Thyroid gland (tissue), 4 donors: ENCODE data around the gene PRAMEF12.

Experiments
- POLR2A ChIP-seq, 2 donors: fragments of 450-650 bp; IDR thresholded peaks; one replicate each; pipeline ENCODE4 v1.6.1; 2017; ENCODE audit warnings: antibody characterized with exemption in 2 of 2, mild to moderate bottlenecking in 2 of 2, moderate library complexity in 1 of 2
- TF ChIP-seq, protein P1 (sequence below), 6 experiments: fragments of 200-600 bp in 3 of 6; fragments of 450-650 bp in 3 of 6; sonication (generic) in 3 of 6; IDR thresholded peaks; one replicate each; pipeline ENCODE4 v1.5.1; 2016 to 2019; ENCODE audit warnings: antibody characterized with exemption in 6 of 6, mild to moderate bottlenecking in 2 of 6, inconsistent platforms in 1 of 6, moderate library complexity in 1 of 6

- TF ChIP-seq, protein P1, sequence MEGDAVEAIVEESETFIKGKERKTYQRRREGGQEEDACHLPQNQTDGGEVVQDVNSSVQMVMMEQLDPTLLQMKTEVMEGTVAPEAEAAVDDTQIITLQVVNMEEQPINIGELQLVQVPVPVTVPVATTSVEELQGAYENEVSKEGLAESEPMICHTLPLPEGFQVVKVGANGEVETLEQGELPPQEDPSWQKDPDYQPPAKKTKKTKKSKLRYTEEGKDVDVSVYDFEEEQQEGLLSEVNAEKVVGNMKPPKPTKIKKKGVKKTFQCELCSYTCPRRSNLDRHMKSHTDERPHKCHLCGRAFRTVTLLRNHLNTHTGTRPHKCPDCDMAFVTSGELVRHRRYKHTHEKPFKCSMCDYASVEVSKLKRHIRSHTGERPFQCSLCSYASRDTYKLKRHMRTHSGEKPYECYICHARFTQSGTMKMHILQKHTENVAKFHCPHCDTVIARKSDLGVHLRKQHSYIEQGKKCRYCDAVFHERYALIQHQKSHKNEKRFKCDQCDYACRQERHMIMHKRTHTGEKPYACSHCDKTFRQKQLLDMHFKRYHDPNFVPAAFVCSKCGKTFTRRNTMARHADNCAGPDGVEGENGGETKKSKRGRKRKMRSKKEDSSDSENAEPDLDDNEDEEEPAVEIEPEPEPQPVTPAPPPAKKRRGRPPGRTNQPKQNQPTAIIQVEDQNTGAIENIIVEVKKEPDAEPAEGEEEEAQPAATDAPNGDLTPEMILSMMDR (IDR thresholded peaks at IDR 0.05), result no peak
- TF ChIP-seq POLR2A (IDR thresholded peaks at IDR 0.05), result no peak
These were observed 37.3 kb downstream of the PRAMEF12 start for GRCh38 chr1:12810691-12811408.
